Lower leg skin (tissue), 3 donors: Measurements from ENCODE around the gene COL4A1.

Experiments
- POLR2A ChIP-seq, 2 donors: fragments of 450-650 bp; IDR thresholded peaks; one replicate each; pipeline ENCODE4 v1.6.1; 2016 to 2017; ENCODE audit warnings: antibody characterized with exemption in 2 of 2, mild to moderate bottlenecking in 1 of 2, moderate library complexity in 1 of 2
- TF ChIP-seq, protein P1 (sequence below), 3 donors: fragments of 450-650 bp; IDR thresholded peaks; one replicate each; pipeline ENCODE4 v1.5.1; 2016; ENCODE audit warnings: antibody characterized with exemption in 3 of 3, mild to moderate bottlenecking in 3 of 3, moderate library complexity in 2 of 3

GRCh38 chr13:110334841-110335490, 28.0 kb upstream of the COL4A1 start:
- TF ChIP-seq, protein P1, sequence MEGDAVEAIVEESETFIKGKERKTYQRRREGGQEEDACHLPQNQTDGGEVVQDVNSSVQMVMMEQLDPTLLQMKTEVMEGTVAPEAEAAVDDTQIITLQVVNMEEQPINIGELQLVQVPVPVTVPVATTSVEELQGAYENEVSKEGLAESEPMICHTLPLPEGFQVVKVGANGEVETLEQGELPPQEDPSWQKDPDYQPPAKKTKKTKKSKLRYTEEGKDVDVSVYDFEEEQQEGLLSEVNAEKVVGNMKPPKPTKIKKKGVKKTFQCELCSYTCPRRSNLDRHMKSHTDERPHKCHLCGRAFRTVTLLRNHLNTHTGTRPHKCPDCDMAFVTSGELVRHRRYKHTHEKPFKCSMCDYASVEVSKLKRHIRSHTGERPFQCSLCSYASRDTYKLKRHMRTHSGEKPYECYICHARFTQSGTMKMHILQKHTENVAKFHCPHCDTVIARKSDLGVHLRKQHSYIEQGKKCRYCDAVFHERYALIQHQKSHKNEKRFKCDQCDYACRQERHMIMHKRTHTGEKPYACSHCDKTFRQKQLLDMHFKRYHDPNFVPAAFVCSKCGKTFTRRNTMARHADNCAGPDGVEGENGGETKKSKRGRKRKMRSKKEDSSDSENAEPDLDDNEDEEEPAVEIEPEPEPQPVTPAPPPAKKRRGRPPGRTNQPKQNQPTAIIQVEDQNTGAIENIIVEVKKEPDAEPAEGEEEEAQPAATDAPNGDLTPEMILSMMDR (IDR thresholded peaks at IDR 0.05) = no peak
- no peak for TF ChIP-seq POLR2A (IDR thresholded peaks at IDR 0.05)
